DMS 273 (cell line): ENCODE results near the gene RASGRP2.

Experiments
- DNase-seq: peaks from one replicate; lab custom pipeline; 2025; ENCODE audit not compliant: unreplicated experiment; lab: John Stamatoyannopoulos, UW

Gene RASGRP2

DNA sequence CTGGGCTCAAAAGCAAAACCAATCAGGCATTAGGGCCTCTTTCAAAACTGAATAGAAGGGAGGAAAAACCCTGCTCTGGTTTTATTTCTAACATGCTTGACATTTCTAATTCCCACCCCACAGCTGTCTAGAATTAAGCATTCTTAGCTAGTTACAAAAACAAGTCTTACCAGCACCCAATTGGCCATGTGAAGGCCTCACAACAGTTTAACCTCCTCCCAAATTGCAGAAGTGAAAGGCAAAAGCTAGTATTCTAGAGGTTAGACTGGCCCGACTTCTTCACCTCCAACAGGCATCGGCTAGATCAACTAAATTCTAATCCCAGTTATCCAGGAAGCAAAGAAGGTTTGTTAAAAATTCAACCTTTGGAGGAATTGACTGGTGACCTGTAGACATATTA is 27.9 kb upstream of the RASGRP2 start:
- DNase-seq = no peak

GRCh38 chr11:64770120-64770519 is 26.2 kb upstream of the RASGRP2 start:
- no peak for DNase-seq

GRCh38 chr11:64769283-64769682 is 25.3 kb upstream of the RASGRP2 start:
- no peak for DNase-seq

DNA sequence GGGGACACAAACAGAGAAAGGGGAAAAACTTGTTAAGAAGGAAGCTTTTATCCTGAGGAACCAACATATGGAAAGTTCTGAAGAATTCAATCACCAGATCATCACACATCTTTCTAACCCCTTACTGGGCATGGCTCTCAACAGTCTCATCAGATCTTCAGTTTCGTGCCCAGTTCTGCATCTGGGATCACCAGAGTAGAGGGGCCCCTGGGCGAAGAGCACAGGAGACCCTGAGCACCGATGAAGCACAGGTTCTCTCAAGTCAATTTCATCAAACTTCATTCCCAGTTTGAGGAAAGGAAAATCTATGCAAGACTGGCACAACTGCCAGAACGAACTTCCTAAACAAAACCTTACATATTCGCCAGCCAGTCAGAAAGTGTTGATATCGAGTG is 24.4 kb upstream of the RASGRP2 start:
- no peak for DNase-seq

- DNase-seq = peak; percentile 81
Observed at GRCh38 chr11:64767344-64768299, 23.7 kb upstream of the RASGRP2 start.

DNA sequence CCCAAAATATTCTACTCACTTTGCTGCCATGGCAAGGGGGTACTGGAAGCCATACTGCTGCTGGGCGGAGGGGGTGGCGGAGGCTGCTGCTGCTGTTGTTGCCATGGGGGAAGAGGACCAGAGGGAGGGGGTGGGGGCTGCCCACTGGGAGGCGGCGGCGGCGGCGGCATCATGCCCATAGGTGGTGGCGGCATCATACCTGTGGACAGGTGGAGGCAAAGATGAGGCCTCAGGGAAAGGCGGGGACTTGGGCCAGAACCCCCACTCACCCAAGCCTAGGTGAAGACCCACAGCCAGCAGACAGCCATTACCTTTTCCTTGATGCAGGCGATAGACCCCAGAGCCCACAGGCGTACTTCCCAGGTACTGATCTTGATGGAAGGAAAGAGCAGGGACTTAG is 22.9 kb upstream of the RASGRP2 start:
- DNase-seq = no peak

- no peak for DNase-seq
Observed at GRCh38 chr11:64765851-64766665, 22.1 kb upstream of the RASGRP2 start.

DNA sequence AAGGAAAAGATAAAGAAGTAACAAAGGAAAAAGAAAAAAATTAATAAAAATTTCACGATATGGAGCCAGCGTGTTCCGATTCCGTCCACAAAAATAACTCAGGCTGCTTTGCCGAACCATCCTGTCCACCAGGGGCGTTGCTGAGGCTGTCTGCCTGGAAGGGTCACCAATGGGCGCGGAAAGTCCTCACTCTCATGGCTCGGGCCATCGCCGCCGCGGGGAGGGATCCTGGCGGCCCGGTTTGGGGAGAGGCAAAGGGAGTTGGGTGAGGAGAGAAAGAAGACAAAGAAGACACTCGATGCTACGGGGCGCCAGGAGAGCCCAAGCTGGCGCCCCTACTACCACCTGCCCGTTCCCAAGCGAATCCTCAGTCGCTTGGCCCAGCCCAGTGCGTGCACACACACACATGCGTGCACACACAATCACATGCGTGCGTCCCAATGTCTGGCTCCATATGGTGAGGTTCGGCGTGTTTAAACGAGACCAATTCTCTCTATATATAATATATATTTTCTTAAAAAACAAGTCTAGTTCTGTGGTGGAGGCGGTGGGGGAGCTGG is 21.4 kb upstream of the RASGRP2 start:
- no peak for DNase-seq

DNA sequence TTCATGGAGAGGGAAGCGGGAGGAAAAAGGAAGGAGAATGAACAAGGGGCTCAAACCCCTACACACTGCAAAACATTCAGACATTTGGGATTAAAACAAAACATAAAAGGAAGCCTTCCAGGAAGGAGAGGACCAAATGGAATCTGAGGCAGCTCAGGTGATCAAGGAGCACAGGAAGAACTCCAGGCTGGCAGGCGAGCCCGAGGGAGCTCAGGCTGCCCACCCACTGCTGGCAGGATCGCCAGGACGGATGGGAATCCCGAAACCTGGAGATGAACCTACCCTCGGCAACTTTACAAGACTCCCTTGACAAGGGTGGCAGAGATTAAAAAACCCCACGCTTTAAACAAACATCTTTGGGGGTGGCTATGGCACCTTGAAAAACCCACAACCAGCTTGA is 20.8 kb upstream of the RASGRP2 start:
- DNase-seq = no peak

DNA sequence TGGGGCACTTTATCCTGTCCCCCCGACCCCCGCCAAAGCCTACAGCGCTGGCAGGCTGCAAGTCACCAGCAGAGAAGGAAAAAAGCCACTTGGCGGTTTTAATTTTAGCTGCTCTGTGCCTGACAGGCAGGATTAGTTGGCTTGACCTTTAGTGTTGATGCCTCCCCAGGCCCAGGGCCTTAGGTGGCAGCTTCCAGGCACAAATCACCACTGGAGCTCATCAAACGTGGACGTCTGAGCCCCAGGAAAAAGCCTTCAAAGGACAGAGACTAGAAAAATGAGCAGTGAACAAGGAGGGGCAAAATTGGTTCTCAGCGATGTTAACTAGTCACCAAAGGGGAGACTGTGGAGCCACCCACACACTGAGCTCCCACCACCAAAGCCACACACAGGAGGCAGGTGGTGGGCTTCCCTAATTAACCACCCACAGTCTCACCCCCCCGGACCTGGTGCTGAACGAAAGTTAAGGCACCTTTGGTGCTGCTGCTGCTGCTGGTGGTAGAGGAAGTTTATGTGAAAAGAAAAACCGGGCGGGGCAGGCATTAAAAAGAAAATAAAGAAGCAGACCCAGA is 20.2 kb upstream of the RASGRP2 start:
- no peak for DNase-seq

- no peak for DNase-seq
Observed at GRCh38 chr11:64763526-64764039, 19.6 kb upstream of the RASGRP2 start.

DNA sequence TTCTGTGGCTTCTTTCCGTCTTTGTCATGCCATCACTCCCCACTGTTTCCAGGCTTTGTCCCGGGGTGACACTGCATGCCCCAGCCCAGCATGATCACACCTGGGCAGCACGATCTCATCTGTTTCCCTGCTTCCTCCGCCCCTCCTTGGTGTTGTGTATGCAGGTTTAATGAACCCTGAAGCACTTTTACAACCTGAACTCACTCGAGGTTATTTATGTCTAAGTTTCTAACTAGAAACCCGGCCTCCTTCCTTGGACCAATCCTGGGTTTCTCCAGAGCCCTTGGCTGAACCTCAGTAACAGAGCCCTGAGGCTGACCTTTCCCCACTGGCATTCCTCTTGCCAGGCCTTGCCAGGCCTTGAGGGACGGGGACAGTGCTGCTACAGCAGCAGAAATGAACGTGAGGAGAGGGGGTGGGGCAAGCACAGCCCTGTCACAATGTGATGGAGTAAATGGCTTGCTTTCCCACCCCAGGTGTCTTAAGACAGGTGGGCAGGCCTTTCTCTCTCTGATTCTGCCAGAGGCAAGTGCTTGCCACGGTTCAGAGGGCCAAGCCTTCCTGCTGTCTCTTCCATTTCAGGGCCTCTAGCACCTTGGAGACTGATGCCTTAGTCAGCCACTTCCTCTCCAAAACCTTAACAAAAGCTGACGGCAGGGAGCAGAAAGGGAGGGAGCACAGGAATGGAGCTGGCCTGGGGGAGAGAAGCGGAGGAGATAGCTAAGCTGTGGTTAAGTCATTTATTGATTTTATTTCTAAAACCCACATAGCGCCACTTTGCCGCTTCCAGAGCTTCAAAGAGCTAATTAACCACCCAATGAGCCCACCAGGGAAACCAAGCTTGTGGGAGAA is 19.0 kb upstream of the RASGRP2 start:
- DNase-seq = no peak

DNA sequence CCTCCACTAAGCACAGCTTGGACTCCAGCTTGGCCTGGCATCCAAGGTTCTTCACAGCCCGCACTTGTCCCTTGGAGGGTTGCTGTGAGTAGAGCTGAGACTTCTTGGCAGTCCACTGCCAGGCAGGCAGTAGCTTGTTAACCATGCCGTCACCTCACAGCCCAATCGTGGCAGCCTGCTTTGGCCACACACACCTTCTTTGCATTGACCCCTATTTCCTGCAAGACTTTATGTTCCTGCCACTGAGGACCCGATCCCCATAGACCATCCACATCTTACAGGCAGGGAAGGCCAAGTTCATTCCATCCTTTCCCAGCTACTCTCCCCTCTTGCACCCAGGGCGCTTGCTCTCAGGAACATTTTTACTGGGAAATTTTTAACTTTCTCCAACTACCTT is 18.3 kb upstream of the RASGRP2 start:
- DNase-seq = peak; percentile 39

- DNase-seq = peak; percentile 42
Observed at GRCh38 chr11:64760759-64761420, 16.9 kb upstream of the RASGRP2 start.

DNA sequence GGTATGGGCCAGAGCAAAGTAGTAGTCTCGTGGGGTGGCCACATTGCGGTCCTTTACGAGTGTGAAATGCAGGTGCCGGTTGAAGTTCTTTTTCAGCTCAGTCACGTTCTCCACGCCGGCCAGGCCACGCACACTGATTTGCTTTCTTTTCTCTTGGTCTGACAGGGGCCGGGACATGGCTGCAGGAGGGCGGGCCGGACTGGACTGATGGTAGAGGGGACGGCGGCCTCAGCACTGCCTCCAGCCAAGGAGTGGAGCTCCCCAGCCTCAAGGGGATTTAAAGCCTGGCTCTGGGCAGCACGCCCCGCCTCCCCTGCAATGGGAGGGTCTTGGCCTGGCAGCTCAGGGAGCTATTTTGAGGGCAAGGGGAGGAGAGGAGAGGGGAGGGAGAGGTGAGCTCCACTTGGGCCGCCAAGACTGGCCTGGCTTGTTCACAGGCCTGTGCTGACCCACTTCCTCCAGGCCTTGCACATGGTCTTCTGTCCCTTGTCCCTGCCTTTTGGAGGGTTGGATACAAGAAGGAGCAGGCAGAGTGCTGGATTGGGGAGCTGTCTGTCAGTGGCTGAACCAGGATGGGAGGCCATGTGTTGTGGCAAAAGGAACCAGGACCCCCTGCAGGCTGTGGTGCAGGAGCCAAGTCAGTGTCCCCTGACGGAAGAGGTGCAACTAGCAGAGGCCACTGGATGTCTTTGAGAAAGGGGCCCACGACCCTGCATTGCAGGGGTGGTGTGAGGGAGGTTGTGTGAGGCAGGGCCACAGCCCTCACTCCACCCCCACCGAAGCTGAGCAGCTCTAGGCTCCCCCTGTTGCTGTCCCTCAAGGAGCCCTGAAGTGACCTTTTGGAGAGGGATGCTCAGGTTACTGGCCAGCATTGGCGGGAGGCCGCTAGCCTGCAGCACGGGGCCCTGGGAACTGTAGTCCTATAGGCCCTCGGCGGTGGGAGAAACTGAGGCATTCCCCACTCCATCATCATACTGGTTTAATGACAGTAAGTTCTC is 16.1 kb upstream of the RASGRP2 start, which contains the start of gene PYGM:
Gene PYGM (minus strand): TSS at position 253 of the 998 bp plus-strand sequence. CDS start 76 bp downstream, at position 177.
- peak; percentile 67 for DNase-seq

GRCh38 chr11:64759131-64759721 is 15.3 kb upstream of the RASGRP2 start:
- no peak for DNase-seq

DNA sequence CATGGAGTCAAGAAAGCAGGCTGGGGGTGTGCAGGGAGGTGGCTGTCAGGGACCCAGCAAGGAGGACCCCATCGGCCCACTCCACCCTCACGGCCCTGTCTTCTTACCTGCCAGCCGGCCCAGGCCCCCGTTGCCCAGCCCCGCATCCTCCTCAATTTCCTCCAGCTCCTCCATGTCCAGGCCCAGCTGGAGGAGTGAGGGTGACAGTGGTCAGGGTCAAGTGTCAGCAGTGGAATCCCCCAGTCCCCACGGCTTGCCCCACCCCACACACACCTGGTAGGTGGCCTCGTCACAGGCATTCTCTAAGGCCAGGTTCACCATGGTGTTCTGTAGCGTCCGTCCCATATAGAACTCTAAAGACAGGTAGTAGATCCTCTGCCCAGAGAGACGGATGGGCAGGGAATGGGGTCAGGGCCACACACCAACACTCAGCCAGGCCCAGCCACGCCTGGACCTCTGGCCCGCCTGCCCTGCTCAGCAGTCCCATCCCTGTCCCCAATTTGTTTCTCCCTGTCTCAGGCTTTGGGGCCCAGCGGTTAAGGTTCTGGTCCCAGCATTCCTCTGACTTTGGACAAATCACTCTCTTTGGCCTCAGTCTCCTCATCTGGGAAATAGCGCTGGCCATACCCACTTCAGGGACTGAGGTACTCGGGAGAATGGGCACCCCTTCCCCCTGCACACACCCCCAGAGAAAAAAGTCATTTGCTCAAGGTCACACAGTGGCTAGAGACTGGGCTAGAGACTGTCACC is 14.6 kb upstream of the RASGRP2 start:
- no peak for DNase-seq
